GDM1 (cell line): ENCODE results near the gene KCNK1.
"Not testable (repeated sequence)": the region's sequence is repeated elsewhere in the genome, so short reads cannot be mapped to it uniquely, and the experiment has no call there.

Experiments used
- DNase-seq: peaks from one replicate; lab custom pipeline; 2025; lab: John Stamatoyannopoulos, UW

KCNK1 gene

DNA sequence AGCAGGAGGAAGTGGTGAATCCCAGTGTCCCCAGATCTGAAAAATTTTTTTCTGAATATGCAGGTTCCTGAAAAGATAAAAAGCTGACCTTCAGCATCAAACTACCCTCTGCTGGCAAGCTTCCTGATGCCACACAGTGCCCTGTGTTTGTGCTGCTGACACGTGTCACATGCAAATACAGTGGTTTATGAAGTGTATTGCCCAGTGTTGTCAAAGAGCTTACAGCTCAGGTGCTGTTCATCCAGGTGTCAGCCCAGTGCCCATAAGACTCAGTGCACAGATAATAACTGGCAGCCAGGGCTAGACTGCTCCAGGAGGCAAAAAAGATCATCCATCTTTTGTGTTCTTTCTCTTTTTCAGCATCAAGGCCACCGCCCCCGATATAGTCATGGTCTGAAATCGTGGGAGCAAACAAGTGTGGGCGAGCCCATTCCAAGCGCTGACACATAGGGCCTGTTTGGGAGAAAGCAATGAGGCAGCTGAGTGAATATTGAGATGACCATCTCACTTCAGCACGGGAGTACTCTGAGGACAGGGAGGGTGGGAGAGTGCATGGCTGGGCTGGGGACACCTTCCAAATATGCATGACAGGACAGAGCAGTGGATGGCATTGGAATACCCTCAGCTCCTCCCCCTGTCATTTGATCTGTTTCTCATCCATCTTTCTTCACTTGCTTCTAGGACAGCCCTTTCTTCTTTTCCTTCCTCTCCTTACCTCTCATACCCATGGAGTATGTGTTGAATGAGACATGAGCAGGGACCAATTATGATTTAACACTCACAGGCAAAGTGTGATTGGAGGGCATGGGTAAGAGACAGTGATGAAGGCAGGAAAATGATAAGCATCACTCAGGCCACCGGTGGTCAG lies 6.4 kb upstream of the KCNK1 start:
- DNase-seq: no peak

DNA sequence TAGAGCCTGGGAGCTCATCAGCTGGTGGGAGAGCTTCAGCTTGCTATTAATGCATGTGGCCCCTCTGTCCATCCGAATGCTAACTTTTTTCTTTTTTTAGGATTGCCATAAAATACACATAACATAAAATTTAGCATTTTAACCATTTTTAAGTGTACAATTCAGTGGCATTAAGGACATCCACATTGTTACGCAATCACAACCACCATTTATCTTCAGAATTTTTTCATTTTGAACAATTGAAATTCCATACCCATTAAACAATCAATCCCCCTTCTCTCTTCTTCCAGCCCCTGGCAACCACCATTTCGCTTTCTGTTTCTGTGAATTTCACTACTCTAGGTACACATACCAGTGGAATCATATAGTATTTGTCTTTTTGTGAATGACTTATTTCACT lies 4.9 kb upstream of the KCNK1 start:
- no peak for DNase-seq

DNA sequence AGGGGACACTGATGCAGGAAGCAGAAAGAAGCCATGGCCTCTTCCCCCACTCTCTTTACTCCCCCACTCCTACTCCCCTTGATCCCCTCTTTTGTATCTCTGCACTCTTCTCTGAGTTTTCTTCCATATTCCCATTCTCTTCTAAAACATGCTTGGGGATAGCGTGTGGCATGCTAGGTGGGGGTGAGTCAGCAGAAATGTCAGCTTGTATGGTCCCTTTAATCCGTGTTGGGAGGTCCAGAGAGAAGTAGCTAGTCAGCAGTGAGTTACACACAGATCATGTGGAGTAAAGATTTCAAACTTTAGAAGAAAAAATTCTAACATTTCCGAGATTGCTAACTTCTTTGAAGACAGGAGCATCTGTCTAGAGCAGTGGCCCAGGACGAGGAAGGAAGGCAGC lies 4.0 kb upstream of the KCNK1 start:
- no peak for DNase-seq

DNA sequence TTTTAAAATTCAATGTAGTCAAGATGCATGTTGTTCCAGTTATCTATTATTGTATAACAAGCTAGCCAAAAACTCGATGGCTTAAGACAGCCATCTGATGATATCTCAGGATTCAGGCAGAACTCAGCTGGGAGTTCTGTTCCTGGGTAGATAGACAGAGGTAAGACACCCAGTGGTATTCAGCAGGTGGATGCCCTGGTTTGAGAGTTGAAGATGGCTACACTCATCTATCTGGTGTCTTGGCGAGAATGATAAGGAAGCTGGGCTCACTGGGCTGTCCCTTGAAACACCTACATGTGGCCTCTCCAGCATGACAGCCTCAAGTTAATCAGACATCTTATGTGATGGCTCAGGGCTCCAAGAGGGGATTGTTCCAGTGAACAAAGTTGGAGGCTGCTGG lies 3.3 kb upstream of the KCNK1 start:
- no peak for DNase-seq

DNA sequence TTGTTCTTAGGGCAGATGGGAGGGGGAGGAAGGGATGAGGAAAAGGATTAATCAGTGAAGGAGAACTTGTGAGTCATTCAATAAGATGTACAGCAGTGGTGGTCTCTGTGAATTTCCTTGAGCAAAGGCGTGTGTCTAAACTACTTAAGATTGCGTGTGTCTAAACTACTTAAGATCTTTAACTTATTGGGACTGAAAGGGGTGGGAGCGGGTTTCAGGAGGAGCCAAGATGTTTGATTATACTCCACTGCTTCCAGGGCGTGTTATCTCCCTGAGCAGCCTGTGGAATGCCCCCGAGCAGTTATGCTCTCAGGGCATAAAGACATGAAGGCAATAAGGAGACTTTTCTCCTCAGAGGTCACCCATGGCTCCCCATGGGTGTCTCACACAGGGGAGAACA lies 2.5 kb upstream of the KCNK1 start:
- DNase-seq: not testable (repeated sequence)

DNA sequence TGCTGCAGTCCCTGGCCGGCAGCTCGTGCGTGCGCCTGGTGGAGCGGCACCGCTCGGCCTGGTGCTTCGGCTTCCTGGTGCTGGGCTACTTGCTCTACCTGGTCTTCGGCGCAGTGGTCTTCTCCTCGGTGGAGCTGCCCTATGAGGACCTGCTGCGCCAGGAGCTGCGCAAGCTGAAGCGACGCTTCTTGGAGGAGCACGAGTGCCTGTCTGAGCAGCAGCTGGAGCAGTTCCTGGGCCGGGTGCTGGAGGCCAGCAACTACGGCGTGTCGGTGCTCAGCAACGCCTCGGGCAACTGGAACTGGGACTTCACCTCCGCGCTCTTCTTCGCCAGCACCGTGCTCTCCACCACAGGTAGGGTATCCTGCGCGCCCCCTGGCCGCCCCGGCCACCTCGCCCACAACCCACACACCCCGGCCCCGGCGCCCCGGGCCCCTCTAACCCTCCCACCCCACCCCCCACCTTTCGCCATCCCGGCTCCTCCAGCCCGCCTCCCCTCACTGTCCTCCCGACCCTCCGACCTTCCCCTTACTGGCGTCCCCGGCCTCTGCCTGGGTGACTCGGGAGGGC lies 352 bp downstream of the KCNK1 start:
- DNase-seq: no peak

DNA sequence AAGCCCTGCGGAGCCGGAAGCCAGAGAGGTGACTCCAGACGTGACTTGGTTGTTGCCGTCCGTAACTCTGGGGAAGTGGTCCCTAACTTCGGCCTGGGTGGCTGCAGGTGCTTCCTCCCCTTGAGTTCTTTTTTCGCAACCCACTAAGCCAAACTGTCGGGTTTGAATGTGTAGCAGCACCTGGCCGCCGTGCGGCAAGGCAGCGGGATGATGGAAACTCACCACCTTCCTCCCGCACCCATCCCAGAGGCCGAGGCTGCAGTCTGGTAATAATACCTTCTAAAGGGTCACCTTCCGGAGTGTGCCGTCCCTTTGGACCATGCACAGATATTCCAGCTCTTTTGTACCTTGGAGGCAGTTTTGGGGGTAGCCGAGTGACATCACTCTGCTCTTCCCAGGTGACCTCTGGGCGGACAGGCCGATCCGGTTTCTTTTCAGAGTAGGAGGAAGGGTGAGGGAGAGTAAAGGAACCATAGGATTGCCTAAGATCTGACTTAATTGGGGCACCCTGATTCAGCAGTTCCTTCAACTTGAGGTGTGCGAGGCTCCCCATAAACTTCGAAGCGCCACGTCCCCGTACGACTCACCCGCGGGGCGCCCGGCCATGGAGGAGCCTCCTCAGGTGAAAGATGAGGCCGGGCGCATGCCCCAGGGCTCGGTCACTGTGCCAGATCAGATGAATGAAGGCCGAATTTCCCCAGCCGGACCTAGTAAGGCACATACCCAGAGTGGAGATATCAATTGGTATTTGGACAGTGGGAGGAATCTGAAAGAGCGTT lies 1.0 kb downstream of the KCNK1 start:
- DNase-seq: no peak

DNA sequence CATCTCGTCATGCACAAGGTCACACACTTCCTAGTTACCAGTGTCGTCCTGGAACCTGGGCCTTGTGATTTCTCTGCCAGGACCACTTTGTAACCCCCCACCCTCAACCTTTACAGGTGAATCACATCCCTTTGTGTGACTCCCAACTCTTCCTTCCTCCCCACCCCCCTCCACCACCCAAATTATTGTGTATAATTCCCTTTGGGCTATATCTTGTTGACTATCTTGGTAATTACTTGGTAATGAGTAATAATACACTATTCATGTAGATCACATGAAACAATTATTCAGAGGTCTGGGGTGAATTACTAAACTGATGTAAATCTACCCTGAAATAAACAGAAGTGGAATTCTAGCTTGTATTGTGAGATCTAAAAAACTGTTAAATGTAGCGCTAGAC lies 1.7 kb downstream of the KCNK1 start:
- no peak for DNase-seq

DNA sequence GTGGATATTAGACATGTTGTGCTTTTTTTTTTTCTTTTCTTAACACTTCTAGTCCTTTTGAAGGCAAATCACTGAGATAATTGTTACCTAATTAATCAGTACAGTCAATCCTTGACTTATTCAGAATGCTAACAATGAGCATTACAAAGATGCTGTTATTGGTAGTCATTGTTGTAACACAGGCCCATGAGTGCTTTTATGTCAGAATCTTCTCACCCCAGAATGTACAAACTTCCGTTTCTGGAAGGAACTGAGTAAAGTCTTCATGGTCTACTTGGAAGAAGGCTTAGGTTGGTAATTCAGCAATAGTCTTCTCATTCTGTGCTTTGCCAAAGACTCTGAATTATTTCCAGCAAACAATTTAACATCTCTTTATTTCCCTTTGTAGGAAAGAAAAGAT lies 3.1 kb downstream of the KCNK1 start:
- no peak for DNase-seq

DNA sequence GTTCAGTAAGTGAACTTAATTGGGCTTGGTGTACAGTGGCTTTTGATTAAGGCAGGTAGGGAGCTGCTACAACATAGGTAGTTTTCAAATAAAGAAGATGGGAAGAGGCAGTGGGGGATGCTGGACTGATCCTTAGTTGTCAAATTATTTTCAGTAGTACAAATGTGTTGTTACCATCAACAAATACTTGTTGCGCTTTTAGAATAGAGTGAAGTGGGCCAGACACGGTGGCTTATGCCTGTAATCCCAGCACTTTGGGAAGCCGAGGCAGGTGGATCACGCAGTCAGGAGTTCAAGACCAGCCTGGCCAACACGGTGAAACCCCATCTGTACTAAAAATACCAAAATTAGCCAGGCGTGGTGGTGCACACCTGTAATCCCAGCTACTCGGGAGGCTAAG lies 5.5 kb downstream of the KCNK1 start:
- not testable (repeated sequence) for DNase-seq

DNA sequence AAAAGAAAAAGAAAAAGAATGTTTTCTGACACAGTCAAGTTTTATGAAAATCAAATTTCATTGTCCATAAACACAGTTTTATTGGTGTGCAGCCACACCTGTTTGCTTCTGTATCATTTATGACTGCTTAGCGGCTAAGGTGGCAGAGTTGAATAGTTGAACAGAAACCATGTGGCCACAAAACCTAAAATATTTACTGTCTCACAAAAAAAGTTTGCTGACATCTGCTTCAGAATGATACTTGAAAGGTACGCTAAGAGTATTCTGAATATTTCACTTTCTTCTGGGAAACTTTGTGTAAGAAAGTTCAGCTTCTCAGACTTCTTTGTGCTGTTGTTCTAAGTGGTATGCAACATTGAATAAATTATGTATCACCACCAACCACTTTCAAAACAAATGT lies 6.2 kb downstream of the KCNK1 start:
- no peak for DNase-seq

DNA sequence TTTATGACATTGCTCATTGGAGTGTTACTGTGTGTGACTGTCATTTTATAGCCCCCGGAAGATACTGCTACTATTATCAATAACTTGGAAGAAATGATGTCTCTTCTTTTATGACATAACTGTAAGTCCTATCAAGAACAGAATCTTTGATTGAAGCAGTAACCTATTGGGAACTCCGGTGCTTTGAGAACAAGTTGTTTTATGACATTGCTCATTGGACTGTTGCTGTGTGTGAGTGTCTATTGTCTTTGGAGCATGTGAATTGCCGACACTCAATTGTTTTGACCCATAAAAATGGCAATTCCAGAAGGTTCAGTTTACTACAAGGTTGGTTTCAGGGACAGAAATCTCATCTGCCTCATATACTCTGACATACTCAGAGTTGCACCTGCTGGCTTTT lies 8.0 kb downstream of the KCNK1 start:
- DNase-seq: no peak

DNA sequence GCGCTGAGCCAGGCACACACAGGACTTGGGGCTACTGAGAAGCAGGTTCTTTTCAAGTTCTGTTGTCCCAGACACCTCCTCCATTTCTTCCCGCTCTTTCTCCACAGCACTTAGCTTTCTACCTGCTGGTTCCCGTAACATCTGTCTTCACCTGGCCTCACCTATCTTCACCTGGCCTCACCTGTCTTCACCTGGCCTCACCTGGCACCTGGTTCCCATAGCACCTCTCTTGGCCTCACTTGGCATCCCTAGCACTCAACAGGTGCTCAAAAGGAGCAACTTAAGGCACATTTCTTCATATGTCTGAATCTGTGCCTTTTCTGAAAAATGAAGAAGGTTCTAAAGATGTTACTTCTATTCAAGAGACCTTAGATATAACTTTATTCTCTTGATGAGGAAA lies 10.4 kb downstream of the KCNK1 start:
- DNase-seq: no peak

DNA sequence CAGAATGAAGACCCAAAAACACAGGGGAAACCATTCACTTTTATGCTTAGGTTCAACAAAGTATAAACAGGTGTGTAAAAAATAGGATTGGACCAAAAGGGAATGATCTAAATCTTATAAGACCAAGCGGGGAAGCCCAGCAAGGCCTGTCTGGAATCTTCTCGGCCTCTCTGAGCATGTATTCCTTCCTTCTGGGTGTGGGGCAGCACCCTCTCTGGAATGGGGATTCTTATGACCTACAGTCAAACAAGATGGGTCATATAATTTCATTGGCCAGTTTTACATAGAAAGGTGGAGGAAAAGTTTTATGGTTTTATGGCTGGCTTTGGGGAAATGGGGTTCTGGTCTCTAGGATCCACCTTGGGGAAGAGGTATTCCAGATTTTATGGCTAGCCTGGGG lies 11.2 kb downstream of the KCNK1 start:
- no peak for DNase-seq

DNA sequence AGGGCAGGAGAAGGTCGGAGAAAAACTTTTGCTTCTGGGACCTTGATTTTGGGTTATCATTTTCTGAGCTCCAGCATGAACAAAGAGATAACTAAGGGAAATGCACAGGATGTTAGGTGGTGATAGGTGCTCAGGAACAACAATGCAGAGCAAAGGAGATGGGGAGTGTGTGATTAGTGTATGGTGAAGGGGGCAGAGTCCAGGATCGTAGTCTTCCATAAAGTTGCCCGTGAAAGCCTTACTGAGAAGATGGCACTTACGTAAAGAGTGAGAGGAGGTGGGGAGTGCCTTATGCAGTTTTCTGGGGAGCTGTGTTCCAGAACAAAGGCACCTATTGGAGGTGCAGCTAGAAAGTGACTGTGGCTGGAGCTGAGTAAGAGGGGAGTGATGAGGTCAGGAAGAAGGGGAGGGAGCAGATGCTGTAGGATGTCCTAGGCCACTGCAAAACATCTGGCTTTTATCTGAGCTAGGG lies 11.6 kb downstream of the KCNK1 start:
- DNase-seq: no peak

DNA sequence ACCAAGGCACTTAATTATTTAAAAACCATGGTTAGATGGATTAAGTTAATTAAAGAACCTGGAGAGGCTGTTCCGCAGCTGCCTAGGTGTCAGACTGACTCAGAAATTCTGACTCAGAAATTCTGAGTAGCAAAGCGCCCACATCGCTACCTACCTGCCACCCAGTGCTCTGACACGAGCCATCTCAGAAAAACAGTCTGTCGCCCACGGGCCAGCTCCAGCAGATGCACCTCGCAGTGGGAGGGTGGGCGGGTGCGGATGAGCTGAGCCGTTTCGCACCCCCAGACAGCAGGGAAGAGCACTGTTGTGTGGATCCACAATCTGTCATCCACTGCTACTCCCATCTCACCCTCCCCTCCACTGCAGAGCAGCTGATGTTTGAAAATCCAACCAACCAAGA lies 13.5 kb downstream of the KCNK1 start:
- DNase-seq: no peak

DNA sequence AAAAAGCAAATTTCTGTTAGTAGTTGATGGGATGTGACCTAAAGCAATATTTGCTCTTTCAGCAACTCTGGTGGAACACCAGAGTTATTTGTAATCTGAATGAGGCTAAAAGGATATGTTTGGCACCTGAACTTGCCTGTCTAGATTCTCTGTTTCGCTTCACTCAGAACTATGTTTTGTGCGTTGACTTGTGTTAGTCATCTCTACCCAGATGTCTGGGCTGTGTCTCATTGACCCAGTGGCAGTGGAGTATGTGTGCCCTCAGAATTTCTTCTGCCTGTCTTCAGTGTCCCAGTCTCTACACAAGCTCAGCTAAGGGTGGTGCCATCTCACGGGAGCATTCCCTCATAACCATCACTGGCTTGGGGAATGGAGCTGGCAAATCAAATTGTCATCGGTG lies 13.9 kb downstream of the KCNK1 start:
- no peak for DNase-seq

DNA sequence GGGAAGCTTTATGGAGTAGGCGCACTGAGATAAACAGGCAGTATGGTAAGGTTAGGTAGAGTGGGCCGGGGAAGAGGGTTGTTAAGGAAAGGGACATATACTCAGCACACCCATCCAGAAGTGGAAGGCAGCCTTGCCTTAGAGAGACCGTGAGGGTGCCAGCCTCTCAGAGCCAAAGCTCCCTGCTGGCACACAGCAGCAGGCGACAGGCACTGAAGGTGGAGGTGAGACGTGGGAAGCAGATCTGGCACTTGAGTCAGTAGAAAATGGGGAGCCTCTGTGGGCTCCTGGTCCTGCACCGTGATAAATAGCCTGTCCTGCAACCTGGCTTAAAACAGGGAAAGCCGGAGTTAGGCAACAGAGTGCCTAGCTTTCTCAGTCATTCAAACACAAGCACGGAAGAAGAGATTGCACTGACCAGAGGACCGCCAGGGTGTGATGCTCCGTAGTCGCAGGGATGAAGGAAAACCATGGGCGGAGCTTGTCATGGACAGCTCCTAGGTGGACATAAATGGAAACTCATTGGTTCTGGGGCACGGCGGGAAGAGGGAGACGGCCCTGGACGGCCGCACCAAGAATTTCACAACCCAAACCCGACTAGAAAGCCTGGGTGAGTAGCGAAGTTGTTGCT lies 15.5 kb downstream of the KCNK1 start:
- no peak for DNase-seq

DNA sequence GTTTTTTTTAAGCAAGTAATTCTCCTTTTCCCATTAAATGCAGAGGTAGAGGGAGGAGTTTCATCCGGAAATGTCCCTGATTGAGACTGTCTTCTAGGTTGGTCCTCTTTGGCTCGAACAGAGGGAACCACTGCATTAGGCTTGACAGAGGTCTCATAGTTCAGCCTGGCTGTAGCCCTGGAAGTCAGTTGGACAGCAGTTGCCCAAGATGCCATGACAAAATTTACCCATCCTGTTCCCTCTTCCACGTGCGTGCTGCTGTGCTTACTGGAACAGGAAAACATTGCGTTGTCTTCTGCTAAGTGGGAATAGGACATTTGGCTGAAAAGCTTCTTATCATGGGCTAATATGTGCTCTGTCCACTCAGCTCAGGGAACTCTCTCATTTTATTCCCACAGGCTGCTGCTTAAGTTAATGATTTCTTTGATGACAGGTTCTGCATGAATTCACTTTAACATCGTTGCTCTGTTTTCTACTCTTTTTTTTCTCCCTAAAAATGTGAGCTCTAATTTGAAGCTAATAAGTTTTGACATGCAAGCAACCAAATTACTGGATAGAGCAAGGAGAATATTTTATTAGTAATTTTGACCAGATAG lies 18.0 kb downstream of the KCNK1 start:
- DNase-seq: no peak

DNA sequence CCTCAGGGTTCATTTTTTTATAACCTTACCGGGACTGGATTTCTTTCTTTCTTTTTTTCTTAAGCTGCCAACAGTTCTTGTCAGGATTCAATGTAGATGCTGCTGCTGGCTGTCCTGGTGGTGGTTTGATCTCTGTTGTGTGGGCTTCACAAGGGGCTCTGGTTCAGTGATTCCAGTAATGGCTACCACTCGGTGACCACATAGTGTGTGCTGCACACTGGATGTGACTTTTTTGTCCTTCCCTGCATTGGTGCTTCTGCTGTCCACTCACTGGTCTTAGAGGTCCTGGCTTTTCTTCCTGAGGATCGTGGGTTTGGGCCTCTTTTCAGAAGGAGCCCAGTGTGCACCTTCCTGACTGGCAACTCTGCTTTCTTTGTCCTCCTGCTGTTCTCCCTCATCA lies 18.5 kb downstream of the KCNK1 start:
- no peak for DNase-seq

DNA sequence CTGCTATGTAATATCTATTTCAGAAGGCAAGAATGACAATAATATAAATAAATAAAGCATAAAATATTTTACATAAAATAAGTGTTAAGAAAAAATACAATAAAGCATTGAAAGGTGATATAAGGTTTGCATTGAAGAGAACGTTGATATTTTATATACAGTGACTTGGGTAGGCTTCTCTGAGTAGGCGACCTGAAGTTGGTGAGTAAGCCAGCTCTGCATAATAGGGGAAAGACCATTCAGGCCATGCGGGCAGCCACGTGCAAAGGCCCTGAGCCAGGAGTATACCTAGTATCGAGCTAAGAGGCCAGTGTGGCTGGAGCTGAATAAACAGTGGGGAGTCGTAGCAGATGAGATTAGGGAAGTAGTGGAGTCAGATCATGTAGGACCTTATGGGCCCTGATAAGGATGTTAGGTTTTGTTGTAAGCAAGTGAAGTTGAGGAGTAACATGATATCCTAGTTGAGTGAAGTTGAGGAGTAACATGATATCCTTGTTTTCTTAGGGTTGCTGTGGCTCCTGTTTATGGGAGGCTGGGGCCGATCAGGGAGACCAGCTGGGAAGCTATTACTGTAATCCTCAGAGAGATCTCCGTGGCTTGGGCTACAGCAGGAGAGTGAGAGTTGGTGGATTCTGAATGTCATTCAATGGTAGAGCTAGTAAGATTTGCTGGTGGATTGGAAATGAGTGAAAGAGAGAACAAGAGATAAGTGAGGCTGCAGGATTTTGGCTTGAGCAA lies 22.0 kb downstream of the KCNK1 start:
- DNase-seq: no peak

DNA sequence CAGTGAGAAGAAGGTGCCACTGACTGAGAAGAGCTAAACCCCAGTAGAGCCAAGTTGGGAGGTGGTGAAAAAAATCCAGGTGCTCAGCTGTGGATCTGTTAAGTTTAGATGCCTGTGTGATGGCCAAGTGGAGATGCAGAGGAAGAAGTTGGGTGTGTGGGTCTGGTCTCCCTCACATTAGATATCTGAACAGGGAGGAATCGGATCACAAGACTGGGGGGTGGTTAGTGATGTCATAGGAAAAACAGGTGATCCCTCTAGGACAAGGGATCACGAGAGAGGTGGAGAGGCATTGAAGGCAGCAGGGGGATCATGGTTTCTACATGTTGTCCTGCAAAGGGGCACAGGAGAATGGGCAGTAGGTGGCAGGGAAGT lies 22.6 kb downstream of the KCNK1 start:
- no peak for DNase-seq
